HG02943 (cell line): ENCODE data around the gene LRP8.
A peak's percentile ranks its signal among the peaks of the same experiment; 100 is the strongest.

Experiments used
- ATAC-seq: cut with Tn5 transposase; IDR thresholded peaks from one replicate; pipeline ENCODE4 v1.9.1; 2021; ENCODE audit warnings: mild to moderate bottlenecking, low read depth, moderate library complexity; ENCODE audit not compliant: unreplicated experiment

LRP8 gene

DNA sequence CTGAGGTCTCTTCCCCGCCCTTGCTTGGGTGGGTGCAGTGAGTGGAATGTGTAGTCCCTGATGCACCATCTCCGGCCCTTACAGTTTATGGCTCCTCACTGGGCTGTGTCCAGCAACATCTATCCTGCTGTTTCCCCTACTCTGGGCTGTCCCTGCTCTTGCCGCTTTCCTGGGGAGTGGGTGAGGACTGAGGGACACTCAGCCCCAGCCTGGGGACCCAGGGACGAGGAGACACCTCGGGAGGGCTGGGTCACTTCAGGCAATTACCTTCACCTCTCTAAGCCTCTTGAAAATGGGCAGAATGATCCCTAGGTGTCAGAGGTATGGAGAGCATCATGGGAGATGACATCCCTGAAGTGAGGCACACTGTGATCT lies 13.6 kb upstream of the LRP8 start:
- ATAC-seq, result no peak

DNA sequence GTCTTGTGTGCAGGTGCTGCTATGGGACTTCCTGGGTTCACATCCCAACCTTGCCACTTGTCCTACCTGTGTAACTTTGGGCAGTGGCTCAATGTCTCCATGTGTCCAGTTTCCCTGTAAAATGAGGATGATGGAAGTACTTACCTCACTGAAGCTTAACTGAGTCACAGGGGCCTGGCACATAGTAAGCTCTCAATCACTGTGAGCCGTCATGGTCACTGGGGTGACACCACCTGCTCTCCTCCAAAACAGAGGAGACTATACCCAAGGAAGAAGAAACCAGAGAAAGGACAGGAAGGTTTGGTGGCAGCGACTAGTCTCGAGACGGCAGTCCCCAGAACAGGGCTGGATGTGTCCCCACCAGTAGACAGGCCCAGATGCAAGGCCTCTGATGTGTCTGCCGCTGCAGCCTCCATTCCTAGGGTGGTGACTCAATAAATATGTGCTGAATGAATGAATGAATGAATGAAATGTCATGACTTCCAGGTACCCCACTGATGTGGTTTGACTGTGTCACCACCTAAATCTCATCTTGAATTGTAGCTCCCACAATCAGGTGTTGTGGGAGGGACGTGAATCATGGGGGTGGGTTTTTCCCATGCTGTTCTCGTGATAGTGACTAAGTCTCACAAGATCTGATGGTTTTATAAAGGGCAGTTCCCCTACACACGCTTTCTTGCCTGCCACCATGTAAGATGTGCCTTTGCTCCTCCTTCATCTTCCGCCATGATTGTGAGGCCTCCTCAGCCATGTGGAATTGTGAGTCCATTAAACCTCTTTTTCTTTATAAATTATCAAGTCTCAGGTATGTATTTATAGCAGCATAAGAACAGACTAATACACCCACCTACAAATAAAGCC lies 13.0 kb upstream of the LRP8 start:
- no peak for ATAC-seq

DNA sequence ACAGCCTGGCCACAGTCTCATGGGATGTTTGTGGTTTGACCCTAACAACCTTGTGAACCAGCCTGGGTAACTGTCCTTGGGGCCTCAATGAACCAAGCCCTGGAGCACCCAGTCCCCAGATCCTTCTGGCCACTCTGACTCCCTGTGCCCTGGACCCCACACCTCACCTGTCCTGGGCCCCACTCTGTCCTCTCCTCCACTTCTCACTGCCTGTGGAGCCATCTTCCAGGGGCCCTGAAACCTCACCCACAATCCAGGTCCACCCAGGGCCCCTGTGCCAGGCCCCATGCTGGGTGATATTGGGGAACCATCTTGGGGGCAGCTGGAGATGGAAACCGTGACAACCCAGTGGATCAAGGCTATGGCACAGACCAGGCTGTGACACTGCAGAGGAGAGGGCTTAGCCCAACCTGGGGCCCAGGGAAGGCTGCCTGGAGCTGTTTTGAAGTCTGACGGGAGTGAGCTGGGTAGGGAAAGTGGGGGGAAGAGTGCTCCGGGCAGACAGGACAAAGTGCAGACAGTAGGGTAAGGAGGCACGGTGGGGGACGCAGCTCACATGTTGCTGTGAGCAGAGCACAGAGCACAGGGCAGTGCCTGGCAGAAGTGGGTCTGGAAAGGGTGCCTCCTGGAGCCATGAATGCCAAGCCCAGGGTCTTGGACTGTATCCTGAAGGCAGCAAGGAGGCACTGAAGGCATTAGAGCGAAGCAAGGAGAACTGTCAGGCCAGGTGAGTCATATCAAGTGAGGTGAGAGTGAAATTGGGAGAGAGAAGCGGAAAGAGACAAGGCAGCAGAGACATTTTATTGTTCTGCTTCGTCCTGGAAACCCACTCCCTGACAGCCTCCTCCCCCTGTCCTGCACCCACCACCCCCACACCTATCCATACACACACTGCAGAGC lies 12.1 kb upstream of the LRP8 start:
- ATAC-seq, result no peak

GRCh38 chr1:53338423-53338822 lies 10.6 kb upstream of the LRP8 start:
- no peak for ATAC-seq

DNA sequence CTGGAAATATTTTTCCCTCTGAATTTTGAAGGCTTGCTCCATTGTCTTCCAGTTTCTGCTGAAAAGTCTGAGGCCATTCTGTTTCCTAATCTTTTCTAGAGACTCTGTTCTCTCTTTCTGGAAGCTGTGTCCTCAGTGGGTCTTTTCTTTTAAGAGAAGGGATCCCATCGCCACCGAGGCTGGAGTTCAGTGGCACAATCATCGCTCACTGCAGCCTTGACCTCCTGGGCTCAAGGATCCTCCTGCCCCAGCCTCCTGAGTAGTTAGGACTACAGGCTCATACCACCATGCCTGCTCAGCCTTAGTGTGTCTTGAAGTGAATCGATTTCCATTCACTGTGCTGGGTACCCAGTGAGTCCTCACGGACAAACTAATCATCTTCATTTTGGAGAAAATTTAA lies 9.6 kb upstream of the LRP8 start:
- no peak for ATAC-seq

GRCh38 chr1:53336146-53336545 lies 8.3 kb upstream of the LRP8 start:
- no peak for ATAC-seq

DNA sequence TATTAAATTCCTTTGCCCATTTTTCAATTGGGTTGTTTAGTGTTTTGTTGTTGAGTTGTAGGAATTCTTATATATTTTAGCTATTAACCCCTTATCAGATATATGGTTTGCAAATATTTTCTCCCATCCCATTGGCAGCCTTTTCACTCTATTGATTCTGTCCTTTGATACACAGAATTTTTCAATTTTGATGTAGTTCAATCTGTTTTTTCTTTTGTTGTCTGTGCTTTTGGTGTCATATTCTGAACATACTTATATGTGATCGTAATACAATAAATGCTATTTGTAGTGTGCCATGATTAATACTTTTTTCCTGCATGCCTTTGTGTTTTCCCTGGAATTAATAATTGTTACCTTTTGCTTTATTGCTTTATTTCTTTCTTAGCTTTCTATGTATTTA lies 7.8 kb upstream of the LRP8 start:
- ATAC-seq, result no peak

GRCh38 chr1:53334781-53335180 lies 6.9 kb upstream of the LRP8 start:
- no peak for ATAC-seq

- no peak for ATAC-seq
Observed at GRCh38 chr1:53334312-53334711, 6.4 kb upstream of the LRP8 start.

DNA sequence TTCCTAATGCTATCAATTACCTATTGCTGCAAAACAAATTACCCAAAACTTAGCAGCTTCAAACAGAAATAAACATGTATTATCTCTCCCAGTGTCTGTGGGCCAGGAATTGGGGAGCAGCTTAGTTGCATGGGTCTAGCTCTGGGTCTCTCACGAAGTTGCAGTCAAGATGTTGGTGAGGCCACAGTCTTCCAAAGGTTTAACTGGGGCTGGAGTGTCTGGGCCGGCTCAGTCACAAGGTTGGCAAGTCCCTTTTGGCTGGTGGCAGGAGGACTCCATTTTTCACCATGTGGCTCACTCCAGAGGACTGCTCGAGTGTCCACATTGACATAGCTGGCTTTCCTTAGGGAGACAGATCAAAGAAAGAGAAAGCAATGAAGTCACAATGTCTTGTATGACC lies 5.0 kb upstream of the LRP8 start:
- no peak for ATAC-seq

GRCh38 chr1:53332186-53332564 lies 4.3 kb upstream of the LRP8 start:
- no peak for ATAC-seq

- ATAC-seq, result no peak
Observed at GRCh38 chr1:53331446-53332185, 3.7 kb upstream of the LRP8 start.

DNA sequence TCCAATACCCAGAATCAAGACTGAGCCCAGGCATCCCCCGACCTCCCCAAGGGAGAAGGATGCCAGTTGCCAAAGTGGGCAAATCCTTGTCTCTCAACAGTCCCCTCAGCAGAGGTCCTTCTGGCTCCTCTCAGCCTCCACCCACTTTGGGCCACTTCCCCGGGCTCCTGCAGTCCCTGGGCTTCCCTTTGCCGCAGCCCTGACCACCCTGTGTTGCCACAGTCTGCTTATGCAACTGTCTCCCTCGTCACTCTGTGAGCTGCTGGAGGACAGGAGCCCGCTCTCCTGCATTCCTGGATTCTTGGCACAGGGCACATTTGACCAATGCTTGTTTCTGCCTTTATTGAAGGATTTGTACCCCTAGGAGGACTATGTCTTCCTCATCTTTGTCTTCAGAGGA lies 2.9 kb upstream of the LRP8 start:
- ATAC-seq, result no peak

DNA sequence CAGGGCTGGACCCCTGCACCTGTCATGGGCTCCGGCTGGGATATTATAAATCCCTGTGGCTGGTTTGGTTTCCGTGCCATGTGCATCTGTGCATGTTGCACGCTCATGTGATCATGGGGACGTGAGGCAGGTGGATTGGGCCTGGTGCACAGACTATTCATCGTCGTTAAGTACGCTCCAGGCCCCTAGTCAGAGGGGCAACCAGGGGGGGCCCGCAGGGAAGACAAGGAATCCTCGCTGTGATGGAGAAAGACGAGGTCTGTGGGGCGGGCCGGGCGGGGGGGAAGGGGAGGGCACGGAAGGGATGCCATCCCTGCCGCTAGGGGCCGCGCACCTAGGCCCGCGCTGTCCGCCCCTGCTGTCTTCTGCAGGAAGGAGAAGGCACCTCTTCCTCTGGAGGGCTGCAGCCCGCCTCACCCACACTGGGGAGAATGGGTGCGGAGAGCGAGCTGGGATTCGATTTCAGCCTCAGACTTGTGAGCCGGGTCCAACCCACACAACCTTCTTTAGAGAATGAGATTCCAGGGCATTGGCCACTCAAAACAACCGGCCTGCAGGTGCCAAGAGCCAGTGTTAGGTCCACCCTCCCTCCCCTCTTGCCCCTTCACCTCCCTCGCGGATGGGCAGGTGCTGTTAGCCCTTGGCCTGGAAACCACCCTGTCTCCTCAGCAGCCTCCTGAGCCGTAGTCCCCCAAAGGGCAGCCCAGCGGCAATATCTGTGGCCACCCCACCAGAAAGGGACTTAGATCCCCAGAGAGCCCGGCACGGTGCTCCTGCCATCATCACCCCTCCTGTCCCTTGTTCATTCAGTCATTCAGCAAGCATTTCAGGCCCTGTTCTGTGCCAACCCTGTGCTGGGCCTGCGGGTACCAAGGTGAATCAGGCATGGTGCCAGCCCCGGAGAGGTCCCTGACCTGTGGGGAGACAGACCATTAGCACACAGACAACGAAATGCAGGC lies 950 bp upstream of the LRP8 start:
- ATAC-seq, result no peak

DNA sequence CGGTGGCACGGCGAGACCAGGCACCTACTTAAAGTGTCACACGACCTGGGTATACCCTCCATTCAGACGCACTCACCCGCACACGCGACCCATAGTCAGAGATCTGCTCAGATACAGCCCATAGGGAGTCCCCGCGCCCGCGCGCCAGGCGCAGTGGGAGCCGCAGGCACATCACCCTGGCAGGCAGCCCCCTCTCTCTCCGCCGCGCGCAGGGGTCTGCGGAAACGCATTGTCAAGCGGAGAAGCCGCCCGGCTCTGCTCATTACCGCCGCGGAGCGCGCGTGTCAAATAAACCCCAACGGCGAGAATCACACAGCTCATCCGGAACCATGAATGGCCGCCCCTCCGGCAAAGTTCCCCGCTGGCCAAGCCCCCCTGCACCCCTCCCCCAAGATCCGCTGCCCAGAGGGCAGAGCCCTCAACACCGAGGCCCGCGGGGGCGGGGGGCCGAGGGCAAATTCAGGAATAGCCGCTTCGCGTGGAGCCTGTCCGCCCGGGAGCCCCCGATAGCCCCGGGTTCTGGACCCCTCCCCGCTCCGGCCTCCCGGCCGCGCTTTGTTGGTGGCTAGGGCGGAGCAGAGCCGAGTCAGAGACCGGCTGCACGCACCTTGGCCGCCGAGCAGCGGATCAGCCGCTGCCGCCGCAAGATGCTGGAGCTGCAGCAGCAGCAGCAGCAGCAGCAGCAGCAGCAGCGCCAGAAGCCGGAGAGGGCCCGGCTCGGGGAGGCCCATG lies 522 bp downstream of the LRP8 start:
- ATAC-seq, result peak; percentile 5

- ATAC-seq, result peak; percentile 30
Observed at GRCh38 chr1:53326598-53327181, 1.2 kb downstream of the LRP8 start.

GRCh38 chr1:53326088-53326597 lies 1.7 kb downstream of the LRP8 start:
- ATAC-seq, result peak; percentile 86

- ATAC-seq, result no peak
Observed at GRCh38 chr1:53325326-53326087, 2.4 kb downstream of the LRP8 start.
